ENCODE results near the gene CECR2.

DNA sequence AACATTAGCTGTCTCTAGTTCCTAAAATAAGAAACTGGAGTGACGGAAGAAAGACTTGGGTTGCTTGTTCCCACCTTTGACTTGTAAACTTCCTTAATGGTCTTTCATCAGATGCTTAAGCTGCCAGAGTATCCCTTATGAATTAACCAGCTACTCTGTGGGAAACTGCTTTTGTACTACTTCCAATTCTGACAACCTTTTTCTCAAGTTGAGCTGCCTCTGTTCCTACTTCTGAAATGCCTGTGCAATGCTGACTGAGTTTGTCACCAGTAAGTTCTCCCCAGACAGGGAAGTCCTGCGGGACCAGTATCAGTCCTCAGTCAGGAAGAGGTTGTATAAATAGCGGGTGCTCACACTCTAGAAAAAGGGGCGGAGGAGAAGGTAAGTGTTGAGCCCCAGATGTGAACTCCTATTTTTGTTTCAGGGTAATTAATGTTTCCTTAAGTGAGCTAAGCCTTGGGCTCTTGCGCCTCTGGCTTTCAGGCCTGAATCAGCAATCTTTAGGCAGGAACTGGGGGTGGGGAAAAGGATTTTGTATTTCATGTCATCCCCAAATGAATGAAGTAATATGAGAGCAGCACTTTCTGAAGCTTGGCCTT, 67.2 kb downstream of the CECR2 start:
- no peak for TF ChIP-seq BACH2 (CRISPR knock-in tag; IDR thresholded peaks at IDR 0.05; ENCODE audit: borderline replicate concordance)
- TF ChIP-seq TOX (CRISPR knock-in tag; IDR thresholded peaks at IDR 0.05; ENCODE audit: borderline replicate concordance): no peak
- no peak for TF ChIP-seq ZFP30 (CRISPR knock-in tag; IDR thresholded peaks at IDR 0.05)
- TF ChIP-seq SNAI2 (CRISPR knock-in tag; IDR thresholded peaks at IDR 0.05): no peak
- TF ChIP-seq, protein P1, sequence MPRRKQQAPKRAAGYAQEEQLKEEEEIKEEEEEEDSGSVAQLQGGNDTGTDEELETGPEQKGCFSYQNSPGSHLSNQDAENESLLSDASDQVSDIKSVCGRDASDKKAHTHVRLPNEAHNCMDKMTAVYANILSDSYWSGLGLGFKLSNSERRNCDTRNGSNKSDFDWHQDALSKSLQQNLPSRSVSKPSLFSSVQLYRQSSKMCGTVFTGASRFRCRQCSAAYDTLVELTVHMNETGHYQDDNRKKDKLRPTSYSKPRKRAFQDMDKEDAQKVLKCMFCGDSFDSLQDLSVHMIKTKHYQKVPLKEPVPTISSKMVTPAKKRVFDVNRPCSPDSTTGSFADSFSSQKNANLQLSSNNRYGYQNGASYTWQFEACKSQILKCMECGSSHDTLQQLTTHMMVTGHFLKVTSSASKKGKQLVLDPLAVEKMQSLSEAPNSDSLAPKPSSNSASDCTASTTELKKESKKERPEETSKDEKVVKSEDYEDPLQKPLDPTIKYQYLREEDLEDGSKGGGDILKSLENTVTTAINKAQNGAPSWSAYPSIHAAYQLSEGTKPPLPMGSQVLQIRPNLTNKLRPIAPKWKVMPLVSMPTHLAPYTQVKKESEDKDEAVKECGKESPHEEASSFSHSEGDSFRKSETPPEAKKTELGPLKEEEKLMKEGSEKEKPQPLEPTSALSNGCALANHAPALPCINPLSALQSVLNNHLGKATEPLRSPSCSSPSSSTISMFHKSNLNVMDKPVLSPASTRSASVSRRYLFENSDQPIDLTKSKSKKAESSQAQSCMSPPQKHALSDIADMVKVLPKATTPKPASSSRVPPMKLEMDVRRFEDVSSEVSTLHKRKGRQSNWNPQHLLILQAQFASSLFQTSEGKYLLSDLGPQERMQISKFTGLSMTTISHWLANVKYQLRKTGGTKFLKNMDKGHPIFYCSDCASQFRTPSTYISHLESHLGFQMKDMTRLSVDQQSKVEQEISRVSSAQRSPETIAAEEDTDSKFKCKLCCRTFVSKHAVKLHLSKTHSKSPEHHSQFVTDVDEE (CRISPR knock-in tag; IDR thresholded peaks at IDR 0.05): no peak
- TF ChIP-seq ZNF565 (CRISPR knock-in tag; conservative IDR thresholded peaks at IDR 0.05; ENCODE audit: low read depth): no peak

All from SK-N-SH treated with all-trans-retinoic acid at 6 μM for 48 hours (cell line).